ENCODE measurements around the gene FBXO8. TPM values are rescaled to one million over a fixed set of nuclear protein-coding genes. Genes with fewer than 3 reads are reported as not detected.
"Not testable (repeated sequence)": the region's sequence is repeated elsewhere in the genome, so short reads cannot be mapped to it uniquely, and the experiment has no call there.

Gene FBXO8
- total RNA-seq, 3 donors from 2014 or later: 13.5 to 15.9 (median 14.4) TPM

- H3K4me3 Mint-ChIP-seq: no peak overlapping the region
- DNase-seq (no peak), ATAC-seq (no peak)
- peaks cover 36% of the 10 kb centered on the region for H3K36me3 Mint-ChIP-seq (ENCODE audit: insufficient read depth)
- H3K9me3 Mint-ChIP-seq: no peaks in the 10 kb centered on the region
- no peaks in the 10 kb centered on the region for H3K27me3 Mint-ChIP-seq (ENCODE audit: low read depth)
- peaks cover 2% of the 10 kb centered on the region for H3K4me1 Mint-ChIP-seq (ENCODE audit: low read depth)
Observed at GRCh38 chr4:174305961-174306360, 22.5 kb upstream of the FBXO8 start.

DNA sequence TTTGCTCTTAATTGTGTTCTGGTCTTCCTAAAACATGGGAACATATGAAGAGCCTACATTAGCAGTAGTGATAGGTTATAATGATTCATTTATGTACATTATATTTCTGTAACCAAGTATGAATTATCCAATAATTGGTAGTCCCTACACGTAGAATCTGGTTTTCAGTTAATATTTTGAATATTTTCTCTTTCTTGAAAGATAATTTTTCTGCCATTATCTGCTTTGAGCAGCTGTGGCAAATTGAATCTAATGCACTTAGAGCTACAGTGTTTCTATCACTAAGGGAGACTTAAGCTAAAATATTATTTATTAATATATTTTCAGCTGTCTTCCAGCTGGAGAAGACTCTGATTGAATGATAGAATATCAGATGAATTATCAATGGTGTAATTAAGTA lies 21.2 kb upstream of the FBXO8 start:
- Mint-ChIP-seq H3K4me3 (no peak overlapping the region), H3K27me3 (ENCODE audit: low read depth) (no peaks in the 10 kb centered on the region), H3K36me3 (ENCODE audit: insufficient read depth) (peaks cover 46% of the 10 kb centered on the region), H3K9me3 (no peaks in the 10 kb centered on the region), H3K4me1 (ENCODE audit: low read depth) (peaks cover 7% of the 10 kb centered on the region)
- ATAC-seq (no peak), DNase-seq (no peak)

DNA sequence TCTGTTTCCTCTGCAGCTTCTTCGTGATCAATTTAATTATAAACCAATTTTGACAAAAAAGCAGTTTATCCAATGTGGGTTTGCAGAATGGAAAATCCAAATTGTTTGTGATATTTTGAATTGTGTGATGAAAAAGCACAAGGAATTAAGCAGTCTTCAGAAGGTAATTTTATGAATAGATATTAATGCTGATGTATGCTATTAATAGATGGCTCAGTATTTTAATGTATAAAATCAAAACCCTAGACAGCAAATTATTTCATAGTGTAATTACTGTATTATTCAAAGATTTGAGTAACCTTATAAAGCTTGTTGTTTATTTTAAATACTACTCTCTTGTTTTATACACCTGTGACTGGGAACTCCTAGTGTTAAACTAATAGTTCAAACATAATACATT lies 20.2 kb upstream of the FBXO8 start:
- H3K36me3 Mint-ChIP-seq (ENCODE audit: insufficient read depth): peaks cover 43% of the 10 kb centered on the region

GRCh38 chr4:174295142-174295541 lies 11.7 kb upstream of the FBXO8 start:
- H3K9me3 Mint-ChIP-seq; ATAC-seq; DNase-seq; H3K27me3 Mint-ChIP-seq (ENCODE audit: low read depth); H3K4me3 Mint-ChIP-seq: not testable (repeated sequence)
- peaks cover 14% of the 10 kb centered on the region for H3K4me1 Mint-ChIP-seq (ENCODE audit: low read depth)
- peaks cover 34% of the 10 kb centered on the region for H3K36me3 Mint-ChIP-seq (ENCODE audit: insufficient read depth)

More for the DNA sequence above, 20.2 kb upstream of the FBXO8 start:
- Mint-ChIP-seq H3K9me3 (no peaks in the 10 kb centered on the region), H3K4me1 (ENCODE audit: low read depth) (peaks cover 8% of the 10 kb centered on the region), H3K27me3 (ENCODE audit: low read depth) (no peaks in the 10 kb centered on the region), H3K4me3 (no peak overlapping the region)
- DNase-seq (no peak), ATAC-seq (no peak)

- not testable (repeated sequence) for DNase-seq; H3K9me3 Mint-ChIP-seq; H3K27me3 Mint-ChIP-seq (ENCODE audit: low read depth)
Observed at GRCh38 chr4:174294641-174295040, 11.2 kb upstream of the FBXO8 start.

GRCh38 chr4:174292473-174292872 lies 9.0 kb upstream of the FBXO8 start:
- H3K4me3 Mint-ChIP-seq: no peak overlapping the region
- H3K4me1 Mint-ChIP-seq (ENCODE audit: low read depth): peaks cover 15% of the 10 kb centered on the region
- peaks cover 9% of the 10 kb centered on the region for H3K9me3 Mint-ChIP-seq
- peaks cover 28% of the 10 kb centered on the region for H3K36me3 Mint-ChIP-seq (ENCODE audit: insufficient read depth)
- no peaks in the 10 kb centered on the region for H3K27me3 Mint-ChIP-seq (ENCODE audit: low read depth)
- ATAC-seq (no peak), DNase-seq (no peak)

More at GRCh38 chr4:174294641-174295040, 11.2 kb upstream of the FBXO8 start:
- H3K36me3 Mint-ChIP-seq (ENCODE audit: insufficient read depth): peaks cover 30% of the 10 kb centered on the region
- ATAC-seq, H3K4me3 Mint-ChIP-seq: not testable (repeated sequence)
- H3K4me1 Mint-ChIP-seq (ENCODE audit: low read depth): peaks cover 11% of the 10 kb centered on the region

- ATAC-seq: no peak
- Mint-ChIP-seq H3K36me3 (ENCODE audit: insufficient read depth) (peaks cover 9% of the 10 kb centered on the region), H3K27me3 (ENCODE audit: low read depth) (no peaks in the 10 kb centered on the region), H3K9me3 (no peaks in the 10 kb centered on the region), H3K4me3 (no peak overlapping the region), H3K4me1 (ENCODE audit: low read depth) (peaks cover 40% of the 10 kb centered on the region)
- no peak for DNase-seq
Observed at GRCh38 chr4:174286870-174287269, 3.4 kb upstream of the FBXO8 start.

GRCh38 chr4:174284487-174284886 lies 1.0 kb upstream of the FBXO8 start:
- ATAC-seq (no peak), DNase-seq (no peak)
- H3K4me3 Mint-ChIP-seq: peak overlapping the region; percentile 99
- H3K36me3 Mint-ChIP-seq (ENCODE audit: insufficient read depth): peaks cover 14% of the 10 kb centered on the region
- peaks cover 4% of the 10 kb centered on the region for H3K9me3 Mint-ChIP-seq
- H3K4me1 Mint-ChIP-seq (ENCODE audit: low read depth): peaks cover 54% of the 10 kb centered on the region
- no peaks in the 10 kb centered on the region for H3K27me3 Mint-ChIP-seq (ENCODE audit: low read depth)

DNA sequence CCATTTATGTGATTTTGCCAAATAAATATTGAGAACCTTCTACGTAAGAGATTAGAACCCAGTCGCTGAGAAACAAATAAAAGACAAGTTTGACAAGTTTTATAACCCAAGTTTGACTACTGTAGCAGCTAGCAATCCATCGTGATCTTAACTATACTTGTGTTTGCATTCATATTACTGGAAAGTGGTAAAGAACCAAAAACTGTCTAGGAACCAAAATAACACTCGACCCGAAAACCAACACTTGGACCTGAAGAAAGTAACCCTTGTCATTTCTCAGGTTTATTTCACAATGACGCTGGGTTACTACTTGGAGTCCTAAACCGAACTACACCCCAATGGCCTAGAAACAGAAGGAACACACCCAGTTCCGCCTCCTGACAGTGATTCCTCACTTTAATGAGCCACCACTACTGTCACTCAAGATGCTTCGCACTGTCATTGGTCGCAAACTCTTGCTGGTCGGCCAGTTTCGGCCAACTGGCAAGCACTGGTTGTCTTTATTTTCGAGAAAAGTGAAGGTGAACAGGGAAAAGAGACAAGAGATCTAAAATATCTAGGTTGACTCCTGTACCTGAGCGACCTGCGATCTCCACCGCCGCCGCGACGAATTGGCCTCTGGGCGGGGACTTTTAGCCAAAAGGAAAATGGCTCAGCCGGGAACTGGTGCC lies 496 bp downstream of the FBXO8 start:
- peaks cover 17% of the 10 kb centered on the region for H3K36me3 Mint-ChIP-seq (ENCODE audit: insufficient read depth)
- DNase-seq (peak; percentile 57), ATAC-seq (peak; percentile 98 to 99)
- H3K4me3 Mint-ChIP-seq: peak overlapping the region; percentile 99
- peaks cover 62% of the 10 kb centered on the region for H3K4me1 Mint-ChIP-seq (ENCODE audit: low read depth)
- H3K9me3 Mint-ChIP-seq: peaks cover 4% of the 10 kb centered on the region
- H3K27me3 Mint-ChIP-seq (ENCODE audit: low read depth): no peaks in the 10 kb centered on the region

DNA sequence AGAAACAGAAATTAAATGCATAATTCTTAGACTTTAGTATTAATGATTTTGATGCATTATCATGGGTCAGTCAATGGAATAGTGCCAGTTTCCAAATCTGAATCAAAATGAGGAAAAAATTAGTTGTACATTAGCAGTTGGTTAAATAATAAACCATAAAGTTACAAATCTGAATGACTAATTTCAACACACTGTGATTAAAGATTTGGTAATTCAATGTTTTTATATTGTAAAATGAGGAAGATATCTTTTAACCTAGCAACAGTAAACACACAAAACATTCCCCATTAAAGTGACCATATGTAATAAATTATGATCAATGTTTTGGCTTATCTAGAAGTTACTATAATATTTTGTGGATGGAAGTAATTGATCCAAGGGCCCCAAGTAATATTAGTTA lies 1.6 kb downstream of the FBXO8 start:
- ATAC-seq (no peak), DNase-seq (no peak)
- Mint-ChIP-seq H3K9me3 (peaks cover 4% of the 10 kb centered on the region), H3K36me3 (ENCODE audit: insufficient read depth) (peaks cover 14% of the 10 kb centered on the region), H3K27me3 (ENCODE audit: low read depth) (no peaks in the 10 kb centered on the region), H3K4me1 (ENCODE audit: low read depth) (peaks cover 62% of the 10 kb centered on the region), H3K4me3 (peak overlapping the region; percentile 99)

DNA sequence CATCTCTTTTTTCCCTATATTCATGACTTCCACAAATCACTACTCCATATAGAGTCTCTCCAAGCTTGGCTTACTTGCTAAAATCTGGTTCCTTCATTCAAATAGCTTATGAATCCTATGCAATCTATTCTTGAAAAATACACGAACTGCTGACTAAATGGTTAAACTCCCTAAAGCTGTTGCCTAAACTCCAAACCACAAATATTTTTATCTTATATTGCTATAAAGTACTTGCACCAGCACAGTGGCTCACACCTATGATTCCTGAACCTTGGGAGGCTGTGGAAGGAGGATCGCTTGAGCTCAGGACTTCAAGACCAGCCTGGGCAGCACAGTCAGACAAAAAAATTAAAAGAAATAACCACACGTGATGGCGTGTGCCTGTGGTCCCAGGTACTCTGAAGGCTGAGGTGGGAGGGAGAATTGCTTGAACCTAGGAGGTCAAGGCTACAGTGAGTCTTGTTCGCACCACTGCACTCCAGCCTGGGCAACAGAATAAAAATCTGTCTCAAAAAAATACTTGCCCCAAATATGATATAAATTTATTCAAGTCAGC lies 2.2 kb downstream of the FBXO8 start:
- peaks cover 14% of the 10 kb centered on the region for H3K36me3 Mint-ChIP-seq (ENCODE audit: insufficient read depth)
- ATAC-seq (no peak), DNase-seq (no peak)
- H3K4me3 Mint-ChIP-seq: no peak overlapping the region
- no peaks in the 10 kb centered on the region for H3K27me3 Mint-ChIP-seq (ENCODE audit: low read depth)
- H3K9me3 Mint-ChIP-seq: peaks cover 4% of the 10 kb centered on the region
- peaks cover 60% of the 10 kb centered on the region for H3K4me1 Mint-ChIP-seq (ENCODE audit: low read depth)

DNA sequence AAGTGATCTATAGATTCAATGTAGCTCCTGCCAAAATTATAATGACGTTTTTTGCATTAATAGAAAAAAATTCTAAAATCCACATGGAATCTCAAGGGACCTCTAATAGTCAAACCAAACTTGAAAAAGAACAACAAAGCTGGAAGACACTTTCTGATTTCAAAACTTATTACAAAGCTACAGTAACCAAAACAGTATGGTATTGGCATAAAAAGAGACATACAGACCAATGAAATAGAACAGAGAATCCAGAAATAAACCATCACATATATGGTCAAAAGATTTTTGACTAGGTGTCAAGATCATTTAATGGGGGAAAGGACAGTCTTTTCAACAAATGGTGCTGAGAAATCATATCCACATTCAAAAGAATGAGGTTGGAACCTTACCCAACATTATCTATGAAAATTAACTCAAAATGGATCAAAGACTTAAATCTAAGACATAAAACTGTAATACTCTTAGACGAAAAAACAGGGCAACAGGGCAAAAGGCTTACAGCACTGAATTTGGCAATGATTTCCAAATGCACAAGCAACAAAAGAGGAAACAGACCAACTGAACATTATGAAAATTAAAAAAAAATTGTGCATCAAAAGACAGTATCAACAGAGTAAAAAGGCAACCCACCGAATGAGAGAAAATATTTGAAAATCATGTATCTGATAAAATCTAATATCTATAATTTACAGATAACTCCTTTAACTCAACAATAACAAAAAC lies 3.9 kb downstream of the FBXO8 start:
- Mint-ChIP-seq H3K36me3 (ENCODE audit: insufficient read depth) (peaks cover 14% of the 10 kb centered on the region), H3K4me3 (no peak overlapping the region), H3K9me3 (peaks cover 4% of the 10 kb centered on the region), H3K27me3 (ENCODE audit: low read depth) (no peaks in the 10 kb centered on the region), H3K4me1 (ENCODE audit: low read depth) (peaks cover 55% of the 10 kb centered on the region)
- no peak for ATAC-seq
- no peak for DNase-seq

DNA sequence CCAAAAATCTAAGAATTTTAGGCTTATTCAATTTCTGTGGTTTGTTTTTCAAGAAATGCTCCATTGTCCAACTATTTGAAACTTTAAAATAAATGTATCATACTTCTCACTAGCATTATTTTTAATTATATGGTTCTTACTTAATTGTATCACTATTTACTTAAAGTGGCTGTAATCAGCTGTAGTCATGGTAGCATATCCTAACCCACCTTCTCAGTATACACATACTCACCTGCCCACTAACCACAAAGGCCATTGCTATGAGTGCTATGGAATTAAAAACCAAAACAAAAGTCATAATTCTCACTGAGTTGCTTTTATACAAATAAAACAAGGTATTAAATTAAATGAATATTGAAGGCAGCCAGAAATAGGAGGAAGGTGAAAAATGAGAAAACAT lies 5.0 kb downstream of the FBXO8 start:
- no peak for ATAC-seq
- no peak for DNase-seq
- H3K9me3 Mint-ChIP-seq: peaks cover 4% of the 10 kb centered on the region

GRCh38 chr4:174277433-174277832 lies 6.0 kb downstream of the FBXO8 start:
- H3K4me3 Mint-ChIP-seq: no peak overlapping the region
- ATAC-seq: no peak
- no peaks in the 10 kb centered on the region for H3K27me3 Mint-ChIP-seq (ENCODE audit: low read depth)
- peaks cover 4% of the 10 kb centered on the region for H3K9me3 Mint-ChIP-seq
- DNase-seq: no peak
- H3K4me1 Mint-ChIP-seq (ENCODE audit: low read depth): peaks cover 51% of the 10 kb centered on the region
- peaks cover 16% of the 10 kb centered on the region for H3K36me3 Mint-ChIP-seq (ENCODE audit: insufficient read depth)

More for the DNA sequence above, 5.0 kb downstream of the FBXO8 start:
- Mint-ChIP-seq H3K36me3 (ENCODE audit: insufficient read depth) (peaks cover 16% of the 10 kb centered on the region), H3K27me3 (ENCODE audit: low read depth) (no peaks in the 10 kb centered on the region), H3K4me1 (ENCODE audit: low read depth) (peaks cover 52% of the 10 kb centered on the region), H3K4me3 (no peak overlapping the region)

DNA sequence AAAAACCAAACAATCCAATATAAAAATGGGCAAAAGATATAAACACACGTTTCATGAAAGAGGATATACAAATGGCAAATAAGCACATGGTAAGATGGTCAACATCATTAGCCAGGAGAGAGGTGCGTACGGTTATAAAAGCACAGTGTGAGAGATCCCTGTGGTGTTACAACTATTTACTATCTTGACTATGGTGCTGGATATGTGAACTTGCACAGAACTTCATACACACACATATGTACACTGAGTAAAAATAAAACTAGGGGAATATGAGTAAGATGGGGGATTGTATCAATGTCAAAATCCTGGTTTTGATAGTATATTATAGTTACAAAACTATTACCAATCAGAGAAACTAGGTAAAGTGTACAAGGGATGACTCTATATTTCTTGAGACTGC lies 8.4 kb downstream of the FBXO8 start:
- ATAC-seq: peak in 1 of 2 donors; percentile 18
- Mint-ChIP-seq H3K4me3 (no peak overlapping the region), H3K9me3 (peaks cover 4% of the 10 kb centered on the region), H3K4me1 (ENCODE audit: low read depth) (peaks cover 39% of the 10 kb centered on the region), H3K27me3 (ENCODE audit: low read depth) (no peaks in the 10 kb centered on the region), H3K36me3 (ENCODE audit: insufficient read depth) (peaks cover 13% of the 10 kb centered on the region)
- DNase-seq: no peak
